K562 (cell line): Measurements from ENCODE around the gene ZNF343. TPM values are rescaled to one million over a fixed set of nuclear protein-coding genes. Genes with fewer than 3 reads are reported as not detected.
A peak's percentile ranks its signal among the peaks of the same experiment; 100 is the strongest.

Experiments
- ARID1B ChIP-seq: fragments of 450-650 bp; IDR thresholded peaks from 2 replicates; pipeline ENCODE4 v1.6.1; 2016; ENCODE audit warnings: antibody characterized with exemption, mild to moderate bottlenecking, inconsistent platforms
- CBFA2T3 ChIP-seq: fragments of 450-650 bp; IDR thresholded peaks from 2 replicates; pipeline ENCODE4 v1.6.1; 2017
- NFIC ChIP-seq: fragments of 450-650 bp; IDR thresholded peaks from 2 replicates; pipeline ENCODE4 v1.6.1; 2017; ENCODE audit warnings: mild to moderate bottlenecking, inconsistent platforms
- TAF15 ChIP-seq: fragments of 200-400 bp; formaldehyde crosslinking; IDR thresholded peaks from 2 replicates; pipeline ENCODE4 v1.6.1; 2017; ENCODE audit warnings: mild to moderate bottlenecking, low read depth, low read length, moderate library complexity
- TCF3 ChIP-seq: sonication (generic); formaldehyde crosslinking; IDR thresholded peaks from 2 replicates; pipeline ENCODE4 v1.4.0; 2020; ENCODE audit warnings: mild to moderate bottlenecking, missing genetic modification reagents
- ZBTB40 ChIP-seq, 2 experiments: fragments of 450-650 bp in 1 of 2; sonication (generic) in 1 of 2; formaldehyde crosslinking in 1 of 2; IDR thresholded peaks; 2 replicates each; pipeline versions ENCODE4 v1.7.1 to v1.9.0; 2016 to 2022; ENCODE audit warnings: inconsistent platforms in 1 of 2, mild to moderate bottlenecking in 1 of 2, missing genetic modification reagents in 1 of 2
- ZNF592 ChIP-seq: fragments of 450-650 bp; IDR thresholded peaks from 2 replicates; pipeline ENCODE4 v1.6.1; 2017; ENCODE audit warnings: antibody characterized with exemption, mild to moderate bottlenecking
- polyA plus RNA-seq, 8 experiments: library from polyadenylated mRNA; depleted of rRNA in 4 of 8; stranded (reverse) in 5 of 8; unstranded in 3 of 8; fragments of >200 nt; fragmentation: Nextera tagmentation in 2 of 8; fragmentation: Illumina TruSeq in 1 of 8; extraction: Ambion mirVana in 2 of 8; extraction: Trizol in 1 of 8; gene quantifications; 2 replicates each; pipeline versions ENCODE4 v1.2.1 to v1.2.3, GENCODE V29; 2011 to 2014; ENCODE audit warnings: inconsistent platforms in 1 of 8, missing spikeins in 1 of 8
- total RNA-seq, 7 experiments: library from RNA; depleted of rRNA in 6 of 7; stranded (reverse); fragments of >200 nt in 6 of 7; fragmentation: Illumina TruSeq in 2 of 7; extraction: Trizol in 2 of 7; gene quantifications; 2 replicates each; pipeline versions ENCODE4 v1.2.1 to v1.2.3, GENCODE V29; 2011 to 2021; ENCODE audit warnings: low replicate concordance in 1 of 7

ZNF343 gene
- total and polyA plus RNA-seq, 9 of the 15 experiments (the other 6 are each of a cell fraction or from before 2014, with no cell fraction given): 1.4 to 9.8 (median 6.4) TPM

DNA sequence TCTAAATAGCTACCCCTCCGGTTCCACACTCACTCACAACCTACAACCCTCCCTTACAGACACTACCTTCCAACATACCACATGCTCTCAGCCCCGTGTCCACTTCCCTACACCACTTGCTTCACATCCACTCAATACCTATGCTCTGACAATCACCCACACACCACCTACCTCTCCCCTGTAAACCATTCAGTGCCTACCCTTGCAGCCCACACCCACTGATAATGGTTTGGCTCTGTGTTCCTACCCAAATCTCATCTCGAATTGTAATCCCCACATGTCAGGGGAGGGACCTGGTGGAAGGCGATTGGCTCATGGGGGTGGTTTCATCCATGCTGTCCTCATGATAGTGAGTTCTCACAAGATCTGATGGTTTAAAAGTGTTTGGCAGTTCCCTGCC is 9.8 kb upstream of the ZNF343 start (continued):
- TF ChIP-seq ZBTB40 (IDR thresholded peaks at IDR 0.05) (no peak), ZBTB40 (CRISPR knock-in tag; IDR thresholded peaks at IDR 0.05) (no peak), CBFA2T3 (peak; percentile 83), ARID1B (0 out of 2 replicates have a peak, but pooled peaks have one; percentile 51), TAF15 (no peak), TCF3 (CRISPR knock-in tag) (peak; percentile 72), NFIC (peak; percentile 16; the same call in 1 of the 2 replicates), ZNF592 (peak; percentile 50)
